HTERT RPE-1 (cell line): ENCODE results near the gene PCDHGB2.
"Not testable (repeated sequence)": the region's sequence is repeated elsewhere in the genome, so short reads cannot be mapped to it uniquely, and the experiment has no call there.

Source experiments
- in situ Hi-C: fragments of 300-500 bp; cut with MboI; formaldehyde crosslinking; loops from 4 replicates; pipeline ENCODE4 v1.14.3; 2020; ENCODE audit warnings: low sequenced_read_pairs

PCDHGB2 gene

DNA sequence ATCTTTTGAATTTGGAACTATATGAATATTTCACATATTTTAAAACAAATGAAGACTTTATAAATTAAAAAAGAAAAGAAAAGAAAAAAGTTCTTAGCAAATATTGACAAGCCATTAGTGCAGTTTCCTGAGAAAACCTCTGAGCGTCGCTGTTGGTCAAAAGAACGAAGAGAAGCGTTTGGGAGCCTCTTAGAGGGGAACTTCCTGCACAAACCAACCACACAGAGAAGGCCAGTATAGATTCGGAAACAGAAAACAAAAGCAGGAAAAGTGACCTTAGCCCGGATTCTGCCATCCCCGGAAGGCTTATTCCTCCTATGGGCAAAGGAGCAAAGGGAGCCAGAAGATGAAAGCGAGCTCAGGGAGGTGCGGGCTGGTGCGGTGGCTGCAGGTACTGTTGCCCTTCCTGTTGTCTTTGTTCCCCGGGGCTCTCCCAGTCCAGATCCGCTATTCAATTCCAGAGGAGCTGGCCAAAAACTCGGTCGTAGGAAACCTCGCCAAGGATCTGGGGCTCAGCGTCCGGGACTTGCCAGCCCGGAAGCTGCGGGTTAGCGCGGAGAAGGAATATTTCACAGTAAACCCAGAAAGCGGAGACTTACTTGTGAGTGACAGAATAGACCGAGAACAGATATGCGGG is at the start of gene PCDHGB2:
PCDHGB2 (plus strand) TSS at position 205 of the 637 bp plus-strand sequence; CDS start at position 347, 142 bp downstream.
- in situ Hi-C loops, result no loop called here

GRCh38 chr5:141313711-141314110 is 46.1 kb upstream of the PCDHGB2 start:
- in situ Hi-C loops, result no loop called here

GRCh38 chr5:141316963-141317362 is 42.8 kb upstream of the PCDHGB2 start:
- in situ Hi-C loops, result not testable (repeated sequence)

DNA sequence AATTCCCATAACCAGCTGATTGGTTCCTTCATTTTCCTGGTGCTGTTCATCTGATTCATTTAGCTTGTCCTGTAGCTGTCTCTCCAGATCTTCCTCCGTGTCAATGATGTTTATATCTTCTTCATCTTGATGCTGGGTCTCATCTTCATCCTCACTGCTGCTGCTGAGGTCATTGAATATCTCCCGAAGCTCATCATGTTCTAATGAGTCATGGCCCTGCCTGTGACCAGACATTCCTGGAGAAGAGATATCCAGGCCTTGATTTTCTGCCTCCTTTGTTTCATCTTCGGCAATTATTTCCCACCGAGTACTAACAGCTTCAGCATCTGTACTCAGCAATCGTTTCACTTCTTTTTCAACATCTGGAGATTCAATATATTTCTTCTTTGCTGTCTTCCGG is 40.6 kb upstream of the PCDHGB2 start:
- in situ Hi-C loops, result no loop called here

GRCh38 chr5:141319699-141320098 is 40.1 kb upstream of the PCDHGB2 start:
- in situ Hi-C loops, result no loop called here

GRCh38 chr5:141320225-141321169 is 39.3 kb upstream of the PCDHGB2 start, which contains the start of gene TAF7:
TAF7 (minus strand) TSS chr5:141320784; CDS start chr5:141320044, 740 bp downstream.
- in situ Hi-C loops, result no loop called here

DNA sequence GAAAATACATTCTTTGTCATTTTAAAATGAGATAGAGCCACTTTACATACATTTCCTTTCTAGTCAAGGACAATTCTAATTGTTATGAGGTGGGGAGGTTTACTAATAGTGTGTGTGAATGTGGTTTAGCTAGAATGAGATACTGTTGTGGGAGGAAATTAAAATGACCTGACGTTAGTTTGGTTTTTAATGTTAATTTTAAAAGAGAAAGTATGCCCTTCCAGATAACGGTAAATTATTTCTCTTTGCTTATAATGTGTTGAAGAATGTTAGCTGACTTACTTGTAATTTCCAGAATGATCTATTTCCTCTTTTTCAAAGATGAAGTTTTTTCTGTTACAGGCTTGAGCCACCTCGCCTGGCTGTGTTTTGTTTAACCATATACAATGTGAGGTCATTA is 37.5 kb upstream of the PCDHGB2 start:
- in situ Hi-C loops, result no loop called here

GRCh38 chr5:141326088-141326854 is 33.5 kb upstream of the PCDHGB2 start:
- in situ Hi-C loops, result no loop called here

- in situ Hi-C loops, result no loop called here
Observed at GRCh38 chr5:141328231-141328630, 31.6 kb upstream of the PCDHGB2 start.

DNA sequence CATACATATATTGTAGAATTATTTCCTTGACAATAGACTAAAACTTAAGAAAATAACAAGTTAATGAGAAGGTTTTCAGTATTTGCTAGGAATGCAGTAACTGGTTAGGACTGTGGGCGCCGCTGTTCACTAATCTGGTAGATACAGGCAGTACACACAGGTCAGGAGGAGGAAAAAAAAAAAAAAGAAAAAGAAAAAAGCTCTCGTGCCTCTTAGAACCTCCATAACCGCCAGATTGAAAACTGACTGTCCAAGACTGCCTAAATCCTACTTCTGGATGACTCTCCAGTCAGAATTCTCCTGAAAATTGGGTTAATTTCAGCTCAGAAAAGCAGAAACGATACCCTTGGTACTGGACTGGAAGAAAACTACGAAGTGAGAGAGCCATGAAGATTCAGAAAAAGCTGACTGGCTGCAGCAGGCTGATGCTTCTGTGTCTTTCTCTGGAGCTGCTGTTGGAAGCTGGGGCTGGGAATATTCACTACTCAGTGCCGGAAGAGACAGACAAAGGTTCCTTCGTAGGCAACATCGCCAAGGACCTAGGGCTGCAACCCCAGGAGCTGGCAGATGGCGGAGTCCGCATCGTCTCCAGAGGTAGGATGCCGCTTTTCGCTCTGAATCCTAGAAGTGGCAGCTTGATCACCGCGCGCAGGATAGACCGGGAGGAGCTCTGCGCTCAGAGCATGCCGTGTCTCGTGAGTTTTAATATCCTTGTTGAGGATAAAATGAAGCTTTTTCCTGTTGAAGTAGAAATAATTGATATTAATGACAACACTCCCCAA is 29.3 kb upstream of the PCDHGB2 start, which contains the start of gene PCDHGA1:
PCDHGA1 (plus strand) TSS at position 216 of the 782 bp plus-strand sequence.
- in situ Hi-C loops, result no loop called here

DNA sequence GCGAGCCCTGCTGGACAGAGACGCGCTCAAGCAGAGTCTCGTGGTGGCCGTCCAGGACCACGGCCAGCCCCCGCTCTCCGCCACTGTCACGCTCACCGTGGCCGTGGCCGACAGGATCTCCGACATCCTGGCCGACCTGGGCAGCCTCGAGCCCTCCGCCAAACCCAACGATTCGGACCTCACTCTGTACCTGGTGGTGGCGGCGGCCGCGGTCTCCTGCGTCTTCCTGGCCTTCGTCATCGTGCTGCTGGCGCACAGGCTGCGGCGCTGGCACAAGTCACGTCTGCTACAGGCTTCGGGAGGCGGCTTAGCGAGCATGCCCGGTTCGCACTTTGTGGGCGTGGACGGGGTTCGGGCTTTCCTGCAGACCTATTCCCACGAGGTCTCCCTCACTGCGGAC is 27.2 kb upstream of the PCDHGB2 start:
- in situ Hi-C loops, result not testable (repeated sequence)

DNA sequence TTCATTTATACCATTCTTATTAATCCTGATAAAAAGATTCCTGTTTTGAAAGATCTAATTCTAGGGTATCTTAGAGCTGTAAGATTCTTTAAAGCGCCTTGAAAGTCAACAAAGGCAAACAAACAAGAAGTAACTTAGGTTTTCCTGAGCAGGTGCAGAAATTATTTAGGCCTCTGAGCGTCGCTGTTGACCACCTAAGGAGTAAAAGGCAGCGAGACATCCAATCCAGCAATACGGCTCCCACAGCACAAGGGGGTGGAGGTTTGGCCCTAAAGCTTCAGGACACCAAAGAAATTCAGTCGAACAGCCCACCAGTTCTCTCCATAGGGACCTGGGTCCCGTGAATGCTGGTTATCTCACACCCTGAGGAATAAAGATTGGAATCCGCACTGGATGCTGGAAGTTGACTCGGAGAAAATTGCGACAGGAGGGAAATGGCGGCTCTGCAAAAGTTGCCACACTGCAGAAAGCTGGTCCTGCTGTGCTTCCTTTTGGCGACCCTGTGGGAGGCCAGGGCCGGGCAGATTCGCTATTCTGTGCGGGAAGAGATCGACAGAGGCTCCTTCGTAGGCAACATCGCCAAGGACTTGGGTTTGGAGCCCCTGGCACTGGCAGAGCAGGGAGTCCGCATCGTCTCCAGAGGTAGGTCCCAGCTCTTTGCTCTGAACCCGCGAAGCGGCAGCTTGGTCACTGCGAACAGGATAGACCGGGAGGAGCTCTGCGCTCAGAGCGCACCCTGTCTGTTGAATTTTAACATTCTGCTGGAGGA is 21.1 kb upstream of the PCDHGB2 start, which contains the start of gene PCDHGA2:
PCDHGA2 (plus strand) TSS at position 223 of the 769 bp plus-strand sequence.
- in situ Hi-C loops, result no loop called here

DNA sequence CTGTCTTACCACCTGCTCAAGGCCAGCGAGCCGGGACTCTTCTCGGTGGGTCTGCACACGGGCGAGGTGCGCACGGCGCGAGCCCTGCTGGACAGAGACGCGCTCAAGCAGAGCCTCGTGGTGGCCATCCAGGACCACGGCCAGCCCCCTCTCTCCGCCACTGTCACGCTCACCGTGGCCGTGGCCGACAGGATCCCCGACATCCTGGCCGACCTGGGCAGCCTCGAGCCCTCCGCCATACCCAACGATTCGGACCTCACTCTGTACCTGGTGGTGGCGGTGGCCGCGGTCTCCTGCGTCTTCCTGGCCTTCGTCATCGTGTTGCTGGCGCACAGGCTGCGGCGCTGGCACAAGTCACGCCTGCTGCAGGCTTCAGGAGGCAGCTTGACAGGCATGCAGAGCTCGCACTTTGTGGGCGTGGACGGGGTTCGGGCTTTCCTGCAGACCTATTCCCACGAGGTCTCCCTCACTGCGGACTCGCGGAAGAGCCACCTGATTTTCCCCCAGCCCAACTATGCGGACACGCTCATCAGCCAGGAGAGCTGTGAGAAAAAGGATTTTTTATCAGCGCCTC is 18.9 kb upstream of the PCDHGB2 start:
- in situ Hi-C loops, result not testable (repeated sequence)

- in situ Hi-C loops, result no loop called here
Observed at GRCh38 chr5:141342773-141343172, 17.0 kb upstream of the PCDHGB2 start.

DNA sequence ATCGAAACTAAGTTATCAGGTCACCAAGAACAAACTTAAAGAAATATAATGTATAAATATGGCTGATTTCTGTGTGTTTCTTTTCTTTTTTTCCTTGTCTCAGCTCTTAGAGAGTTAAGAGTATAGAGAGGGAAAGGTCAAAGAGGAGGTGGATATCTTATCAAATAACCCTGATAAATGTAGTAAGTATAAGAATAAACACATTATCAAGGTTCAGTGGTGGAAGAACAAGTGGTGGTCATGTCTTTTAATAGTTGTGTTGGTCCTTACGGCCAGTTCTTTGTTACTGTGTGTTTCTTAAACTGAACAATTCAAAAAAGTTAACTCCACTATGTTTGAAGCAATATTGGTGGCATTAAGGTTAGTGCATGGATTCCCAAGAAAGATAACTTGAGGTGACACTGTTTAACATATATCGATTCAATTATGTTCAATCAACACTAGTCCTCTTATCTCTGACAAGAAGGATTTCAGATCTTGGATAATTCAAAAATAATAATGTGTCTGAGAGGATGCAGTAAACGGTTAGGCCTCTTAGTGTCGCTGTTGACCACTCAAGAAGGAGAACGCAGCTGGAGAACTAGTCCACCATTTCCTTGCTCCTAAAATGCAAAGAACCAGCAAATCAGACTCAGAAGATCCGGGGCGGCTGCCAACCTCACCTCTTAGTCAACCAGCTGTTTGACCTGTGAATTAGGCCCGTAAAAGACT is 16.4 kb upstream of the PCDHGB2 start, which contains the start of gene PCDHGA3:
PCDHGA3 (plus strand) TSS at position 588 of the 711 bp plus-strand sequence. CDS start 205 bp downstream, outside the sequence.
- in situ Hi-C loops, result no loop called here

DNA sequence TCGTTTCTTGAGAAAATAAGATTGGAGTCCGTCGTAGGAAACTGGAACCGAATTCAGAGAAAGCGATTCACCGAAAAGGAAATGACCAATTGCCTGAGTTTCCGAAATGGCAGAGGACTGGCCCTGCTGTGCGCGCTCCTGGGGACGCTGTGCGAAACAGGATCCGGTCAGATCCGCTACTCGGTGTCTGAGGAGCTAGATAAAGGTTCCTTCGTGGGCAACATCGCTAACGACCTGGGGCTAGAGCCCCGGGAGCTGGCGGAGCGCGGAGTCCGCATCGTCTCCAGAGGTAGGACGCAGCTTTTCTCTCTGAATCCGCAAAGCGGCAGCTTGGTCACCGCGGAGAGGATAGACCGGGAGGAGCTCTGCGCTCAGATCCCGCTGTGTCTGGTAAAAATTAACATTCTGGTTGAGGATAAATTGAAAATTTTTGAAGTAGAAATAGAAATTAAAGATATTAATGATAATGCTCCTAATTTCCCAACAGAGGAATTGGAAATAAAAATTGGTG is 15.8 kb upstream of the PCDHGB2 start:
- in situ Hi-C loops, result no loop called here

GRCh38 chr5:141345327-141345726 is 14.5 kb upstream of the PCDHGB2 start:
- in situ Hi-C loops, result no loop called here

DNA sequence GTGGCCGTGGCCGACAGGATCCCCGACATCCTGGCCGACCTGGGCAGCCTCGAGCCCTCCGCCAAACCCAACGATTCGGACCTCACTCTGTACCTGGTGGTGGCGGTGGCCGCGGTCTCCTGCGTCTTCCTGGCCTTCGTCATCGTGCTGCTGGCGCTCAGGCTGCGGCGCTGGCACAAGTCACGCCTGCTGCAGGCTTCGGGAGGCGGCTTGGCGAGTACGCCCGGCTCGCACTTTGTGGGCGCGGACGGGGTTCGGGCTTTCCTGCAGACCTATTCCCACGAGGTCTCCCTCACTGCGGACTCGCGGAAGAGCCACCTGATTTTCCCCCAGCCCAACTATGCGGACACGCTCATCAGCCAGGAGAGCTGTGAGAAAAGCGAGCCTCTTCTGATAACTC is 13.8 kb upstream of the PCDHGB2 start:
- in situ Hi-C loops, result not testable (repeated sequence)
